Activated CD8-positive, alpha-beta memory T cell treated with anti-CD3 and anti-CD28 coated beads for 36 hours (primary cell): ENCODE data around the gene NXPH1. TPM values are rescaled to one million over a fixed set of nuclear protein-coding genes. Genes with fewer than 3 reads are reported as not detected.

Experiments
- CTCF ChIA-PET: fragments of 350-600 bp; sonication (Branson Sonifier 250); formaldehyde crosslinking; loops from one replicate; lab custom pipeline; 2021; ENCODE audit warnings: antibody characterized with exemption; lab: Charles Lee
- POLR2A ChIA-PET: fragments of 350-600 bp; sonication (Branson Sonifier 250); formaldehyde crosslinking; loops from one replicate; lab custom pipeline; 2021; ENCODE audit warnings: antibody characterized with exemption; lab: Charles Lee
- total RNA-seq, 2 experiments: library from RNA; stranded (reverse); gene quantifications; one replicate each; pipeline ENCODE4 v1.2.3, GENCODE V29; 2021

NXPH1 gene
- total RNA-seq, result not detected

- POLR2A ChIA-PET, result no interaction called here
- CTCF ChIA-PET, result no interaction called here
Measured at GRCh38 chr7:8433477-8434289, at the start of gene NXPH1. TSS of gene NXPH1 (plus strand) at chr7:8433609.

- ChIA-PET CTCF (no interaction called here), POLR2A (no interaction called here)
Measured at GRCh38 chr7:8384901-8385300, 48.5 kb upstream of the NXPH1 start.

GRCh38 chr7:8386926-8387550, 46.4 kb upstream of the NXPH1 start:
- POLR2A ChIA-PET, result no interaction called here

GRCh38 chr7:8387551-8388256, 45.7 kb upstream of the NXPH1 start:
- CTCF ChIA-PET, result no interaction called here
- POLR2A ChIA-PET, result no interaction called here

More at GRCh38 chr7:8386926-8387550, 46.4 kb upstream of the NXPH1 start:
- CTCF ChIA-PET, result no interaction called here

GRCh38 chr7:8388257-8388625, 45.2 kb upstream of the NXPH1 start:
- CTCF ChIA-PET, result no interaction called here
- POLR2A ChIA-PET, result no interaction called here

- ChIA-PET POLR2A (no interaction called here), CTCF (no interaction called here)
Measured at GRCh38 chr7:8389593-8390261, 43.7 kb upstream of the NXPH1 start.

GRCh38 chr7:8390262-8390626, 43.2 kb upstream of the NXPH1 start:
- ChIA-PET CTCF (no interaction called here), POLR2A (no interaction called here)

GRCh38 chr7:8391353-8392062, 41.9 kb upstream of the NXPH1 start:
- ChIA-PET POLR2A (no interaction called here), CTCF (no interaction called here)

- POLR2A ChIA-PET, result no interaction called here
- CTCF ChIA-PET, result no interaction called here
Measured at GRCh38 chr7:8396294-8396693, 37.1 kb upstream of the NXPH1 start.

GRCh38 chr7:8408871-8409270, 24.5 kb upstream of the NXPH1 start:
- CTCF ChIA-PET, result no interaction called here
- POLR2A ChIA-PET, result interaction anchor here (0.6 kb wide), 1 partner anchor 579 kb away, joined by 4 read pairs; no protein-coding TSS in a partner anchor

GRCh38 chr7:8411103-8411502, 22.3 kb upstream of the NXPH1 start:
- CTCF ChIA-PET, result no interaction called here
- POLR2A ChIA-PET, result no interaction called here

- ChIA-PET CTCF (no interaction called here), POLR2A (no interaction called here)
Measured at GRCh38 chr7:8413600-8413999, 19.8 kb upstream of the NXPH1 start.

- ChIA-PET CTCF (no interaction called here), POLR2A (no interaction called here)
Measured at GRCh38 chr7:8418629-8419245, 14.7 kb upstream of the NXPH1 start.

GRCh38 chr7:8422177-8422576, 11.2 kb upstream of the NXPH1 start:
- ChIA-PET CTCF (no interaction called here), POLR2A (no interaction called here)

- CTCF ChIA-PET, result no interaction called here
- POLR2A ChIA-PET, result no interaction called here
Measured at GRCh38 chr7:8423057-8423456, 10.4 kb upstream of the NXPH1 start.

- CTCF ChIA-PET, result no interaction called here
- POLR2A ChIA-PET, result no interaction called here
Measured at GRCh38 chr7:8425223-8425622, 8.2 kb upstream of the NXPH1 start.

- POLR2A ChIA-PET, result no interaction called here
- CTCF ChIA-PET, result no interaction called here
Measured at GRCh38 chr7:8430643-8431042, 2.8 kb upstream of the NXPH1 start.

- ChIA-PET POLR2A (no interaction called here), CTCF (no interaction called here)
Measured at GRCh38 chr7:8434290-8435002, 1.0 kb downstream of the NXPH1 start.

GRCh38 chr7:8435095-8435494, 1.7 kb downstream of the NXPH1 start:
- POLR2A ChIA-PET, result no interaction called here

More at GRCh38 chr7:8435095-8435494, 1.7 kb downstream of the NXPH1 start:
- CTCF ChIA-PET, result no interaction called here
